B cell (primary cell): ENCODE results near the gene KCND1. TPM values are rescaled to one million over a fixed set of nuclear protein-coding genes. Genes with fewer than 3 reads are reported as not detected.

ENCODE experiments used
- ATAC-seq: fragments of 200-7000 bp; cut with Tn5 transposase; one replicate; pipeline ENCODE4 v1.10.0; 2021; ENCODE audit warnings: low read depth, mild to moderate bottlenecking, moderate number of reproducible peaks, moderate library complexity
- CTCF ChIA-PET: fragments of 350-600 bp; sonication (Branson Sonifier 250); formaldehyde crosslinking; loops from one replicate; lab custom pipeline; 2021; ENCODE audit warnings: antibody characterized with exemption, inconsistent platforms; lab: Charles Lee
- POLR2A ChIA-PET: fragments of 350-600 bp; sonication (Branson Sonifier 250); formaldehyde crosslinking; loops from one replicate; lab custom pipeline; 2021; ENCODE audit warnings: antibody characterized with exemption; lab: Charles Lee
- DNase-seq: peaks from one replicate; pipeline ENCODE4 v3.0.0; 2013
- H2AFZ ChIP-seq: 2 replicates; pipeline ENCODE4 v1.6.1; 2012; ENCODE audit warnings: mild to moderate bottlenecking, low read depth, low read length; ENCODE audit not compliant: insufficient read depth, poor library complexity, severe bottlenecking
- H3K27ac ChIP-seq, 2 donors: 1 replicate in 1 of 2; 2 replicates in 1 of 2; pipeline ENCODE4 v1.5.1; 2012 to 2013; ENCODE audit warnings: low read length in 2 of 2, mild to moderate bottlenecking in 2 of 2, moderate library complexity in 1 of 2
- H3K27me3 ChIP-seq, 4 experiments: fragments of 200-600 bp in 1 of 4; sonication (generic) in 1 of 4; replicated peaks in 1 of 4; 1 replicate in 2 of 4; 2 replicates in 2 of 4; pipeline versions ENCODE4 v1.6.1 to v1.7.0; 2013 to 2016; ENCODE audit warnings: low read length in 3 of 4, mild to moderate bottlenecking in 2 of 4, mixed read lengths in 1 of 4, moderate library complexity in 1 of 4; ENCODE audit not compliant: insufficient read depth in 4 of 4, control insufficient read depth in 3 of 4; ENCODE audit errors: control extremely low read depth in 1 of 4
- H3K36me3 ChIP-seq, 2 experiments: replicated peaks in 1 of 2; 1 replicate in 1 of 2; 2 replicates in 1 of 2; pipeline versions ENCODE4 v1.6.1 to v1.7.1; 2013; ENCODE audit warnings: low read length in 1 of 2; ENCODE audit not compliant: insufficient read depth in 2 of 2, control insufficient read depth in 1 of 2; ENCODE audit errors: control extremely low read depth in 1 of 2, extremely low read depth in 1 of 2
- H3K4me1 ChIP-seq, 2 donors: fragments of 200-600 bp in 1 of 2; sonication (generic) in 1 of 2; 1 replicate in 1 of 2; 2 replicates in 1 of 2; pipeline versions ENCODE4 v1.5.1 to v1.6.1; 2013 to 2017; ENCODE audit warnings: low read length in 2 of 2; ENCODE audit not compliant: control insufficient read depth in 2 of 2, insufficient read depth in 2 of 2
- H3K4me2 ChIP-seq: replicated peaks from 2 replicates; pipeline ENCODE3; 2012; ENCODE audit warnings: mild to moderate bottlenecking, low read depth, low read length; ENCODE audit not compliant: poor library complexity, severe bottlenecking
- H3K4me3 ChIP-seq, 5 experiments: fragments of 200-600 bp in 1 of 5; sonication (generic) in 1 of 5; 1 replicate in 3 of 5; 2 replicates in 2 of 5; pipeline versions ENCODE4 v1.5.1 to v1.7.0; 2011 to 2016; ENCODE audit warnings: low read length in 4 of 5, mild to moderate bottlenecking in 4 of 5, low read depth in 2 of 5, control low read depth in 1 of 5, moderate library complexity in 1 of 5; ENCODE audit not compliant: insufficient read depth in 1 of 5; ENCODE audit errors: control extremely low read depth in 1 of 5, extremely low read depth in 1 of 5
- H3K79me2 ChIP-seq: fragments of 200-600 bp; sonication (generic); one replicate; pipeline ENCODE4 v1.6.0; 2016; ENCODE audit warnings: low read length; ENCODE audit not compliant: control insufficient read depth, insufficient read depth
- H3K9ac ChIP-seq: fragments of 200-600 bp; sonication (generic); 2 replicates; pipeline ENCODE4 v1.6.1; 2017; ENCODE audit warnings: mild to moderate bottlenecking, low read length, moderate library complexity
- H3K9me3 ChIP-seq, 3 donors: one replicate each; pipeline versions ENCODE4 v1.6.1 to v1.7.1; 2013; ENCODE audit warnings: low read length in 2 of 3; ENCODE audit not compliant: control insufficient read depth in 2 of 3, insufficient read depth in 1 of 3; ENCODE audit errors: control extremely low read depth in 1 of 3
- H4K20me1 ChIP-seq: 2 replicates; pipeline ENCODE4 v1.6.0; 2012; ENCODE audit warnings: mild to moderate bottlenecking, low read length; ENCODE audit not compliant: insufficient read depth, control insufficient read depth, poor library complexity, severe bottlenecking
- H3K27ac Mint-ChIP-seq: one replicate; pipeline ENCODE4 v1.8.0; 2021; ENCODE audit warnings: mixed read lengths
- H3K27me3 Mint-ChIP-seq: one replicate; pipeline ENCODE4 v1.8.0; 2021; ENCODE audit warnings: mixed read lengths
- H3K4me1 Mint-ChIP-seq: one replicate; pipeline ENCODE4 v1.8.0; 2021; ENCODE audit warnings: mixed read lengths
- H3K4me3 Mint-ChIP-seq: one replicate; pipeline ENCODE4 v1.8.0; 2021; ENCODE audit warnings: mixed read lengths
- H3K9me3 Mint-ChIP-seq: one replicate; pipeline ENCODE4 v1.8.0; 2022; ENCODE audit warnings: mixed read lengths; ENCODE audit not compliant: insufficient read depth
- EZH2 ChIP-seq: IDR thresholded peaks from 2 replicates; pipeline ENCODE4 v1.6.1; 2012; ENCODE audit warnings: borderline replicate concordance, low read depth, mild to moderate bottlenecking, moderate library complexity, low read length; ENCODE audit not compliant: insufficient read depth, poor library complexity, severe bottlenecking
- WGBS: methylation state at CpG from one replicate; pipeline ENCODE4 v1.1.5; 2013; ENCODE audit warnings: missing lambda C conversion rate; ENCODE audit not compliant: insufficient coverage; 5-methylcytosine and 5-hydroxymethylcytosine counted together
- intact Hi-C: fragments of 100-400 bp; cut with micrococcal nuclease; formaldehyde crosslinking; loops from one replicate; pipeline ENCODE4 v1.10.0; 2022
- polyA plus RNA-seq: library from polyadenylated mRNA; depleted of rRNA; stranded (reverse); fragments of >200 nt; gene quantifications from 2 replicates; pipeline ENCODE4 v1.2.3, GENCODE V29; 2012
- total RNA-seq, 2 donors: library from RNA; stranded (reverse); fragments of 120-200 nt in 1 of 2; gene quantifications; 1 replicate in 1 of 2; 2 replicates in 1 of 2; pipeline versions ENCODE4 v1.2.3 to v1.2.4, GENCODE V29; 2013 to 2022
- TF ChIP-seq, protein P1 (sequence below): fragments of 200-600 bp; IDR thresholded peaks from one replicate; pipeline ENCODE4 v1.8.0; 2022; ENCODE audit warnings: antibody characterized with exemption, mild to moderate bottlenecking

KCND1 gene
- total and polyA plus RNA-seq, 2 donors (not counting 1 experiment from before 2014, with no cell fraction given), result 2.2 to 2.3 TPM

DNA sequence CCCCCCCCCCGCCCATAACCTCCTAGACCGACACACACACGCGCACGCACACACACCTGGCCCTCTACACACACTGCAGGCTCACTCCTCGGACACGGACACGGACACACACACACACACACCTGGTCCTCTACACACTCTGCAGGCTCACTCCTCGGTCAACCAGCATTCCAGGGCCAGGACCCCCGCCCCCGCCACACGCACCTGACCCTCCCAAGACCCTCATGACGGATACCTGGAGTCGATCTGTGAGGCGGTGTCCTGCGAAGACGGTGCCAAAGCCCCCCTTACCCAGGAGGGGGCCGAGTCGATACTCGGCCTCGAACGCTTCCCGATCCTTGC lies 53.4 kb downstream of the KCND1 start:
- H3K27ac Mint-ChIP-seq, result peak overlapping the region; percentile 97
- peaks cover 0 to 46% of the 10 kb centered on the region in 2 experiments for H3K36me3 ChIP-seq
- POLR2A ChIA-PET, result interaction anchor here (0.8 to 5.9 kb wide), 2 partner anchors 20 to 40 kb away, joined by 5 to 101 read pairs; no protein-coding TSS in a partner anchor

More for the DNA sequence above, 53.4 kb downstream of the KCND1 start:
- peak overlapping the region; percentile 90 for H3K9ac ChIP-seq
- intact Hi-C loops, result loop anchor here (5.0 to 10.0 kb wide), 3 partner anchors 254 to 1703 kb away; partner anchors contain the start of genes CDK16, ELK1, PLP2 and UXT
- H2AFZ ChIP-seq, result no peak overlapping the region
- ATAC-seq (no peak), DNase-seq (no peak)
- no peaks in the 10 kb centered on the region for H3K27me3 ChIP-seq
- no peaks in the 10 kb centered on the region for H3K9me3 Mint-ChIP-seq
- H3K27me3 Mint-ChIP-seq, result no peaks in the 10 kb centered on the region
- 1% methylated on average over 13 of the region's 23 CpGs for WGBS
- peaks cover 51% of the 10 kb centered on the region for H4K20me1 ChIP-seq
- H3K4me2 ChIP-seq, result peak overlapping the region; percentile 76
- H3K4me3 Mint-ChIP-seq, result peak overlapping the region; percentile 98
- H3K4me1 Mint-ChIP-seq, result peaks cover 45% of the 10 kb centered on the region
- no peaks in the 10 kb centered on the region for H3K9me3 ChIP-seq
- H3K4me1 ChIP-seq, result peaks cover 34 to 53% of the 10 kb centered on the region in 2 donors
- peaks cover 61% of the 10 kb centered on the region for H3K79me2 ChIP-seq
- peak overlapping the region; percentile 84 for H3K27ac ChIP-seq
- CTCF ChIA-PET, result interaction anchor here (1.0 kb wide), 1 partner anchor 19 kb away, joined by 3 read pairs; no protein-coding TSS in a partner anchor
- peak overlapping the region in 4 of 5 experiments; percentile 67 to 94 (median 90) for H3K4me3 ChIP-seq
- TF ChIP-seq, protein P1, sequence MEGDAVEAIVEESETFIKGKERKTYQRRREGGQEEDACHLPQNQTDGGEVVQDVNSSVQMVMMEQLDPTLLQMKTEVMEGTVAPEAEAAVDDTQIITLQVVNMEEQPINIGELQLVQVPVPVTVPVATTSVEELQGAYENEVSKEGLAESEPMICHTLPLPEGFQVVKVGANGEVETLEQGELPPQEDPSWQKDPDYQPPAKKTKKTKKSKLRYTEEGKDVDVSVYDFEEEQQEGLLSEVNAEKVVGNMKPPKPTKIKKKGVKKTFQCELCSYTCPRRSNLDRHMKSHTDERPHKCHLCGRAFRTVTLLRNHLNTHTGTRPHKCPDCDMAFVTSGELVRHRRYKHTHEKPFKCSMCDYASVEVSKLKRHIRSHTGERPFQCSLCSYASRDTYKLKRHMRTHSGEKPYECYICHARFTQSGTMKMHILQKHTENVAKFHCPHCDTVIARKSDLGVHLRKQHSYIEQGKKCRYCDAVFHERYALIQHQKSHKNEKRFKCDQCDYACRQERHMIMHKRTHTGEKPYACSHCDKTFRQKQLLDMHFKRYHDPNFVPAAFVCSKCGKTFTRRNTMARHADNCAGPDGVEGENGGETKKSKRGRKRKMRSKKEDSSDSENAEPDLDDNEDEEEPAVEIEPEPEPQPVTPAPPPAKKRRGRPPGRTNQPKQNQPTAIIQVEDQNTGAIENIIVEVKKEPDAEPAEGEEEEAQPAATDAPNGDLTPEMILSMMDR, result no peak
- no peak for TF ChIP-seq EZH2
